NB4 (cell line): ENCODE data around the gene IRF9.

Experiments
- POLR2A ChIP-seq: IDR thresholded peaks from 2 replicates; pipeline ENCODE4 v1.6.1; 2011; ENCODE audit warnings: mild to moderate bottlenecking; ENCODE audit not compliant: insufficient read length; ENCODE audit errors: extremely low read depth
- TF ChIP-seq, protein P1 (sequence below): IDR thresholded peaks from one replicate; pipeline ENCODE4 v1.5.1; 2012; ENCODE audit warnings: low read depth, low read length

DNA sequence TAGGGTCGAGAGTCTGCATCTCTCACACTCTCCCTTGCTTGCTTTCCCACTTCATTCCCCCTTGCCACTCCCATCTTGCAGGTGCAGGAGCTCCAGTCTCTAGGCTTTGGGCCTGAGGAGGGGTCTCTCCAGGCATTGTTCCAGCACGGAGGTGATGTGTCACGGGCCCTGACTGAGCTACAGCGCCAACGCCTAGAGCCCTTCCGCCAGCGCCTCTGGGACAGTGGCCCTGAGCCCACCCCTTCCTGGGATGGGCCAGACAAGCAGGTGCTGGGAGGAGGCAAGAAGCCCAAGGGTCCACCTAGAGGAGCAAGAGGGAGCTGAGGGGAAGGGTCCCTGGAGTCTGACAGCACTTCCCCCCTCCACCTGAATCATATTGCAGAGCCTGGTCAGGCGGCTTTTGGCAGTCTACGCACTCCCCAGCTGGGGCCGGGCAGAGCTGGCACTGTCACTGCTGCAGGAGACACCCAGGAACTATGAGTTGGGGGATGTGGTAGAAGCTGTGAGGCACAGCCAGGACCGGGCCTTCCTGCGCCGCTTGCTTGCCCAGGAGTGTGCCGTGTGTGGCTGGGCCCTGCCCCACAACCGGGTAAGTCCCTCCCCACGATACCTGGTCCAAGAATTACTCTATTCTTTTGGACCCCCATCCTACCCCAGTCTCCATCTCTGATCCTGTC, 9.5 kb upstream of the IRF9 start:
- TF ChIP-seq POLR2A, result no peak
- TF ChIP-seq, protein P1, sequence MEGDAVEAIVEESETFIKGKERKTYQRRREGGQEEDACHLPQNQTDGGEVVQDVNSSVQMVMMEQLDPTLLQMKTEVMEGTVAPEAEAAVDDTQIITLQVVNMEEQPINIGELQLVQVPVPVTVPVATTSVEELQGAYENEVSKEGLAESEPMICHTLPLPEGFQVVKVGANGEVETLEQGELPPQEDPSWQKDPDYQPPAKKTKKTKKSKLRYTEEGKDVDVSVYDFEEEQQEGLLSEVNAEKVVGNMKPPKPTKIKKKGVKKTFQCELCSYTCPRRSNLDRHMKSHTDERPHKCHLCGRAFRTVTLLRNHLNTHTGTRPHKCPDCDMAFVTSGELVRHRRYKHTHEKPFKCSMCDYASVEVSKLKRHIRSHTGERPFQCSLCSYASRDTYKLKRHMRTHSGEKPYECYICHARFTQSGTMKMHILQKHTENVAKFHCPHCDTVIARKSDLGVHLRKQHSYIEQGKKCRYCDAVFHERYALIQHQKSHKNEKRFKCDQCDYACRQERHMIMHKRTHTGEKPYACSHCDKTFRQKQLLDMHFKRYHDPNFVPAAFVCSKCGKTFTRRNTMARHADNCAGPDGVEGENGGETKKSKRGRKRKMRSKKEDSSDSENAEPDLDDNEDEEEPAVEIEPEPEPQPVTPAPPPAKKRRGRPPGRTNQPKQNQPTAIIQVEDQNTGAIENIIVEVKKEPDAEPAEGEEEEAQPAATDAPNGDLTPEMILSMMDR, result no peak
